Activated naive CD4-positive, alpha-beta T cell treated with anti-CD3 and anti-CD28 coated beads for 36 hours (primary cell): ENCODE measurements around the gene GH2. TPM values are rescaled to one million over a fixed set of nuclear protein-coding genes. Genes with fewer than 3 reads are reported as not detected.
A peak's percentile ranks its signal among the peaks of the same experiment; 100 is the strongest.
"Not testable (repeated sequence)": the region's sequence is repeated elsewhere in the genome, so short reads cannot be mapped to it uniquely, and the experiment has no call there.

ENCODE experiments used
- CTCF ChIA-PET: fragments of 350-600 bp; sonication (Branson Sonifier 250); formaldehyde crosslinking; loops from one replicate; lab custom pipeline; 2021; ENCODE audit warnings: antibody characterized with exemption; lab: Charles Lee
- DNase-seq: peaks from one replicate; pipeline ENCODE4 v3.0.0-alpha.2; 2020
- H3K27ac Mint-ChIP-seq: one replicate; pipeline ENCODE4 v1.8.0; 2021; ENCODE audit warnings: mild to moderate bottlenecking, mixed read lengths
- H3K27me3 Mint-ChIP-seq: one replicate; pipeline ENCODE4 v1.8.0; 2021; ENCODE audit warnings: low read depth, mixed read lengths
- H3K36me3 Mint-ChIP-seq: one replicate; pipeline ENCODE4 v1.8.0; 2021; ENCODE audit warnings: low read depth, mixed read lengths
- H3K4me1 Mint-ChIP-seq: one replicate; pipeline ENCODE4 v1.8.0; 2021; ENCODE audit warnings: low read depth, mixed read lengths
- H3K4me3 Mint-ChIP-seq: one replicate; pipeline ENCODE4 v1.8.0; 2021; ENCODE audit warnings: mild to moderate bottlenecking, moderate library complexity, mixed read lengths
- H3K9me3 Mint-ChIP-seq: one replicate; pipeline ENCODE4 v1.8.0; 2021; ENCODE audit warnings: mixed read lengths
- intact Hi-C: fragments of 100-400 bp; cut with micrococcal nuclease; formaldehyde crosslinking; loops from one replicate; pipeline ENCODE4 v1.15.1; 2023
- total RNA-seq, 2 experiments: library from RNA; stranded (reverse); gene quantifications; one replicate each; pipeline ENCODE4 v1.2.3, GENCODE V29; 2021

Gene GH2
- total RNA-seq, 2 experiments from 2014 or later, result not detected

GRCh38 chr17:63920050-63920449, 38.3 kb upstream of the GH2 start:
- H3K4me1 Mint-ChIP-seq, H3K27ac Mint-ChIP-seq, H3K36me3 Mint-ChIP-seq, H3K4me3 Mint-ChIP-seq, DNase-seq, H3K27me3 Mint-ChIP-seq, intact Hi-C loops, H3K9me3 Mint-ChIP-seq: not testable (repeated sequence)
- CTCF ChIA-PET, result interaction anchor here (0.7 to 5.5 kb wide), 32 partner anchors 9 to 371 kb away, joined by 3 to 91 read pairs (median 4); partner anchors contain the start of genes CD79B, CSHL1 and ICAM2

GRCh38 chr17:63919311-63919723, 37.6 kb upstream of the GH2 start:
- Mint-ChIP-seq H3K27me3 (no peaks in the 10 kb centered on the region), H3K27ac (no peak overlapping the region), H3K4me1 (peaks cover 5% of the 10 kb centered on the region), H3K36me3 (no peaks in the 10 kb centered on the region), H3K9me3 (no peaks in the 10 kb centered on the region), H3K4me3 (no peak overlapping the region)
- CTCF ChIA-PET, result interaction anchor here (0.7 to 5.5 kb wide), 35 partner anchors 8 to 372 kb away, joined by 3 to 91 read pairs (median 4); partner anchors contain the start of genes CD79B, CSHL1 and ICAM2
- intact Hi-C loops, result loop anchor here (1.0 kb wide), 5 partner anchors 27 to 211 kb away; partner anchors contain the start of gene ERN1
- DNase-seq, result peak; percentile 86

- H3K4me1 Mint-ChIP-seq, H3K4me3 Mint-ChIP-seq, H3K36me3 Mint-ChIP-seq, H3K27me3 Mint-ChIP-seq, H3K9me3 Mint-ChIP-seq, DNase-seq, H3K27ac Mint-ChIP-seq: not testable (repeated sequence)
- intact Hi-C loops, result loop anchor here (1.0 kb wide), 5 partner anchors 27 to 211 kb away; partner anchors contain the start of gene ERN1
- CTCF ChIA-PET, result interaction anchor here (0.7 to 5.5 kb wide), 29 partner anchors 8 to 372 kb away, joined by 3 to 91 read pairs (median 4); partner anchors contain the start of genes CD79B, CSHL1 and ICAM2
These were observed 37.1 kb upstream of the GH2 start, which contains the start of gene GH1 for GRCh38 chr17:63918789-63919305. TSS of gene GH1 (minus strand) at chr17:63918839. CDS start at chr17:63918776, 63 bp downstream.

GRCh38 chr17:63918305-63918704, 36.6 kb upstream of the GH2 start:
- no peak for DNase-seq
- CTCF ChIA-PET, result interaction anchor here (0.6 to 5.5 kb wide), 17 partner anchors 7 to 214 kb away, joined by 3 to 91 read pairs (median 11); partner anchors contain the start of genes CD79B and CSHL1
- Mint-ChIP-seq H3K4me3 (no peak overlapping the region), H3K4me1 (peaks cover 5% of the 10 kb centered on the region), H3K9me3 (no peaks in the 10 kb centered on the region), H3K27me3 (no peaks in the 10 kb centered on the region), H3K36me3 (no peaks in the 10 kb centered on the region), H3K27ac (no peak overlapping the region)
- intact Hi-C loops, result no loop called here

- no peak overlapping the region for H3K27ac Mint-ChIP-seq
- no peak overlapping the region for H3K4me3 Mint-ChIP-seq
- CTCF ChIA-PET, result interaction anchor here (0.9 to 5.5 kb wide), 9 partner anchors 13 to 109 kb away, joined by 3 to 91 read pairs (median 15); partner anchors contain the start of gene CD79B
- H3K36me3 Mint-ChIP-seq, result no peaks in the 10 kb centered on the region
- no peaks in the 10 kb centered on the region for H3K9me3 Mint-ChIP-seq
- no peak for DNase-seq
- intact Hi-C loops, result no loop called here
- no peaks in the 10 kb centered on the region for H3K27me3 Mint-ChIP-seq
- peaks cover 5% of the 10 kb centered on the region for H3K4me1 Mint-ChIP-seq
These were observed 35.9 kb upstream of the GH2 start for GRCh38 chr17:63917646-63918045.

GRCh38 chr17:63917206-63917605, 35.5 kb upstream of the GH2 start:
- DNase-seq, intact Hi-C loops, H3K36me3 Mint-ChIP-seq, H3K27ac Mint-ChIP-seq, H3K9me3 Mint-ChIP-seq, H3K4me1 Mint-ChIP-seq, H3K27me3 Mint-ChIP-seq, H3K4me3 Mint-ChIP-seq: not testable (repeated sequence)
- CTCF ChIA-PET, result interaction anchor here (1.2 to 5.5 kb wide), 6 partner anchors 13 to 109 kb away, joined by 3 to 91 read pairs (median 46); partner anchors contain the start of gene CD79B

GRCh38 chr17:63916566-63917185, 34.9 kb upstream of the GH2 start:
- Mint-ChIP-seq H3K27ac (no peak overlapping the region), H3K4me1 (peaks cover 5% of the 10 kb centered on the region), H3K9me3 (no peaks in the 10 kb centered on the region), H3K36me3 (no peaks in the 10 kb centered on the region), H3K4me3 (no peak overlapping the region), H3K27me3 (no peaks in the 10 kb centered on the region)
- no peak for DNase-seq
- intact Hi-C loops, result no loop called here
- CTCF ChIA-PET, result interaction anchor here (1.4 to 5.5 kb wide), 6 partner anchors 11 to 216 kb away, joined by 3 to 91 read pairs (median 27); partner anchors contain the start of gene CD79B

- intact Hi-C loops, H3K27ac Mint-ChIP-seq, H3K27me3 Mint-ChIP-seq, H3K9me3 Mint-ChIP-seq, H3K4me3 Mint-ChIP-seq, H3K4me1 Mint-ChIP-seq, H3K36me3 Mint-ChIP-seq, DNase-seq: not testable (repeated sequence)
- CTCF ChIA-PET, result interaction anchor here (1.0 to 5.5 kb wide), 6 partner anchors 11 to 217 kb away, joined by 3 to 91 read pairs (median 4); partner anchors contain the start of gene CD79B
These were observed 34.0 kb upstream of the GH2 start for GRCh38 chr17:63915753-63916152.

GRCh38 chr17:63914471-63914870, 32.7 kb upstream of the GH2 start:
- H3K4me3 Mint-ChIP-seq, result no peak overlapping the region
- CTCF ChIA-PET, result interaction anchor here (1.1 to 4.2 kb wide), 4 partner anchors 18 to 113 kb away, joined by 3 to 29 read pairs (median 9); partner anchors contain the start of gene CD79B
- intact Hi-C loops, result loop anchor here (5.0 kb wide), 1 partner anchor 368 kb away; no protein-coding TSS in a partner anchor

GRCh38 chr17:63911657-63912100, 29.9 kb upstream of the GH2 start:
- no peak overlapping the region for H3K4me3 Mint-ChIP-seq
- no peaks in the 10 kb centered on the region for H3K27me3 Mint-ChIP-seq
- no peaks in the 10 kb centered on the region for H3K4me1 Mint-ChIP-seq
- no peaks in the 10 kb centered on the region for H3K9me3 Mint-ChIP-seq
- H3K27ac Mint-ChIP-seq, result no peak overlapping the region
- intact Hi-C loops, result loop anchor here (5.0 kb wide), 1 partner anchor 371 kb away; no protein-coding TSS in a partner anchor
- DNase-seq, result peak; percentile 74
- CTCF ChIA-PET, result interaction anchor here (0.9 to 4.2 kb wide), 25 partner anchors 7 to 370 kb away, joined by 3 to 29 read pairs (median 5); partner anchors contain the start of genes CD79B and GH1
- H3K36me3 Mint-ChIP-seq, result no peaks in the 10 kb centered on the region

More at GRCh38 chr17:63914471-63914870, 32.7 kb upstream of the GH2 start:
- peaks cover 5% of the 10 kb centered on the region for H3K4me1 Mint-ChIP-seq
- no peak overlapping the region for H3K27ac Mint-ChIP-seq
- H3K27me3 Mint-ChIP-seq, result no peaks in the 10 kb centered on the region
- DNase-seq, result no peak
- H3K36me3 Mint-ChIP-seq, result no peaks in the 10 kb centered on the region
- no peaks in the 10 kb centered on the region for H3K9me3 Mint-ChIP-seq

GRCh38 chr17:63911041-63911635, 29.4 kb upstream of the GH2 start, which contains the start of gene CSHL1:
TSS of gene CSHL1 (minus strand) at chr17:63911258. CDS start at chr17:63911196, 62 bp downstream.
- no peaks in the 10 kb centered on the region for H3K9me3 Mint-ChIP-seq
- H3K27me3 Mint-ChIP-seq, result no peaks in the 10 kb centered on the region
- CTCF ChIA-PET, result interaction anchor here (0.6 to 4.2 kb wide), 22 partner anchors 8 to 371 kb away, joined by 3 to 29 read pairs (median 5); partner anchors contain the start of genes CD79B and GH1
- intact Hi-C loops, result loop anchor here (5.0 kb wide), 1 partner anchor 371 kb away; no protein-coding TSS in a partner anchor
- H3K4me1 Mint-ChIP-seq, result no peaks in the 10 kb centered on the region
- no peaks in the 10 kb centered on the region for H3K36me3 Mint-ChIP-seq
- no peak for DNase-seq
- H3K4me3 Mint-ChIP-seq, result no peak within 1 kb of the TSS
- no peak within 1 kb of the TSS for H3K27ac Mint-ChIP-seq
